GM10266 (cell line): ENCODE data around the gene FAM53B.

Experiments used
- DNase-seq: peaks from one replicate; pipeline ENCODE4 v3.0.0; 2012; ENCODE audit errors: extremely low spot score
- TF ChIP-seq, protein P1 (sequence below): IDR thresholded peaks from 2 replicates; pipeline ENCODE4 v1.5.1; 2012; ENCODE audit warnings: mild to moderate bottlenecking, low read depth; ENCODE audit not compliant: control insufficient read depth, insufficient read depth; ENCODE audit errors: missing control alignments

FAM53B gene

DNA sequence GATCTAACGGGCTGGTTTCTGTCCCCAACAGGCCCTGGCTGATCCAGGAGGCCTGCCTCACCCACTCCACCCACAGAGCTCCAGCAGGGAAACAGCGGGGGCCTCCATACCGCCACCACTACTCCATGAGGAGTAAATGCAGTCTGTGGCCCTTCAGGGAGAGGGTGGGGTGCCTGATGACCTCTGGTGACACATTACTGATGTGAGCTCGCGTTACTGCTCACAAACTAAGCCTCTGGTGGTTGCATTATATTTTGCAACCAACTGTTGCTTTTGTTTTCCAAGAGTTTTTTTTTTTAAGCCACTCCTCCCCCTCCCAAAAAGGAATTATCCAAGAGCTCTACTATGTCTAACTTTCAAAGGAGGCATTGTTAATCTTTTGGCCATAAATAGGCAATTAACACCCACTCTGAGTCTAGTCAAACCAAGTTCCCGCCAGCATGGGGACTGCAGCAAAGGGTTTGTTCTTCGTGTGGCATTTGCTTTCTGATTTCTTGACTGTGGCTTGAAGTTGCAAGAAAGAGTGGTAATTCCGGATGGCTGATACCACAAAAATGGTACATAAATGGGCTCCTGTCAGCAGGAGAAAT is 72.6 kb downstream of the FAM53B start:
- DNase-seq: no peak
- TF ChIP-seq, protein P1, sequence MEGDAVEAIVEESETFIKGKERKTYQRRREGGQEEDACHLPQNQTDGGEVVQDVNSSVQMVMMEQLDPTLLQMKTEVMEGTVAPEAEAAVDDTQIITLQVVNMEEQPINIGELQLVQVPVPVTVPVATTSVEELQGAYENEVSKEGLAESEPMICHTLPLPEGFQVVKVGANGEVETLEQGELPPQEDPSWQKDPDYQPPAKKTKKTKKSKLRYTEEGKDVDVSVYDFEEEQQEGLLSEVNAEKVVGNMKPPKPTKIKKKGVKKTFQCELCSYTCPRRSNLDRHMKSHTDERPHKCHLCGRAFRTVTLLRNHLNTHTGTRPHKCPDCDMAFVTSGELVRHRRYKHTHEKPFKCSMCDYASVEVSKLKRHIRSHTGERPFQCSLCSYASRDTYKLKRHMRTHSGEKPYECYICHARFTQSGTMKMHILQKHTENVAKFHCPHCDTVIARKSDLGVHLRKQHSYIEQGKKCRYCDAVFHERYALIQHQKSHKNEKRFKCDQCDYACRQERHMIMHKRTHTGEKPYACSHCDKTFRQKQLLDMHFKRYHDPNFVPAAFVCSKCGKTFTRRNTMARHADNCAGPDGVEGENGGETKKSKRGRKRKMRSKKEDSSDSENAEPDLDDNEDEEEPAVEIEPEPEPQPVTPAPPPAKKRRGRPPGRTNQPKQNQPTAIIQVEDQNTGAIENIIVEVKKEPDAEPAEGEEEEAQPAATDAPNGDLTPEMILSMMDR: no peak

DNA sequence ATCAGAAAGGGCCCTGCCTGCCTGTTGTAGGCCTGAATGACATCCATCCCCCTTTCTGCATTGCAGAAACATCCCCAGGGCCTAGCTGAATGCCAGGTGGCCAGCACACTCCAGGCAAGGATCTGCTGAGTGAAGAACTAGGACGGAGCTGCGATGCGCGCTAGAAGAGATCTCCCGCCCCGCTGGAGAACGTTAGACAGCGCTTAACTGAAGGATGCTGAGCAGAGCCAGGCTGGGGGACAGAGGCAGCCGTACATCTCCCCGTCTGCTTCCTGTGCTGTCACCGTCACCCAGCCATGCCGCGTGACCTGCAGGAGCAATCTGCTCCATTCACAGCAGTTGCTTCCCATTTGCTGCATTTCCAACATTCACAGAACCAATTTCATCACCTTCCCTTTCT is 73.3 kb downstream of the FAM53B start:
- TF ChIP-seq, protein P1: no peak
- DNase-seq: no peak

DNA sequence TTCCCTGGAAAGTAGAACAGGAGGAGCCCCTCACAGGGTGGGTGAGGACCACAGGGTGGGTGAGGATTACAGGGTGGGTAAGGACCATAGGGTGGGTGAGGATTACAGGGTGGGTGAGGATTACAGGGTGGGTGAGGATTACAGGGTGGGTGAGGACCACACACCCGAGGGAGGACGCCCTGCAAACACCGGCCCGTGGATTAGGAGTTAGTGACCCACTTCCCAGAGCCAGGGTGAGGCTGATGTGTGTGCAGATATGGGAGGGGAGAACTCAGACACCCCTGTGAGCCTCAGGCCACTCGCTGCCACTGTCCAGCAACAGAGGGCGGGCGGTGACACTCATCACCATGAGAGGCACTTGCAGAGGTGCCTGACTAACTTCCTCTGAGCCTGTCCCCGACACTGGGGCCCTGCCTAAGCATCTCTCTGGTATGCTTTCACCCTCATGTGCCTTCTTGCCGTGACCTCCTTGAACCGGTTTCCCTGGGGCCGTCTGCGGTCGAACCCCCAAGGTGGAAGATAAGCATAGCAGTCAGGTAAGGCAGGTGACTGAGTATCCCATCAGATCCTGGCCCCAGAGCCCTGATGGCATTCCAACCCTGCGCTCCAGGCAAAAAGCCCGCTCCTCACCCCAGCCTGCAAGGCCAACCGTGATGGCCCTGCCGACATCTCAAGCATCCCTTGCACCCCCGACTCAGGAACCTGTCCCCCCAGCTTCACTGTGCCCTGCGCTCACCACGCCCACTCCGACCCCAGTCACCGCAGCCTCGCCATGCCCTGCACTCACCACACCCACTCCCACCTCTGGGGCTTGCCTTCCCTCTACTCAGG is 74.1 kb downstream of the FAM53B start:
- TF ChIP-seq, protein P1: no peak
- no peak for DNase-seq

DNA sequence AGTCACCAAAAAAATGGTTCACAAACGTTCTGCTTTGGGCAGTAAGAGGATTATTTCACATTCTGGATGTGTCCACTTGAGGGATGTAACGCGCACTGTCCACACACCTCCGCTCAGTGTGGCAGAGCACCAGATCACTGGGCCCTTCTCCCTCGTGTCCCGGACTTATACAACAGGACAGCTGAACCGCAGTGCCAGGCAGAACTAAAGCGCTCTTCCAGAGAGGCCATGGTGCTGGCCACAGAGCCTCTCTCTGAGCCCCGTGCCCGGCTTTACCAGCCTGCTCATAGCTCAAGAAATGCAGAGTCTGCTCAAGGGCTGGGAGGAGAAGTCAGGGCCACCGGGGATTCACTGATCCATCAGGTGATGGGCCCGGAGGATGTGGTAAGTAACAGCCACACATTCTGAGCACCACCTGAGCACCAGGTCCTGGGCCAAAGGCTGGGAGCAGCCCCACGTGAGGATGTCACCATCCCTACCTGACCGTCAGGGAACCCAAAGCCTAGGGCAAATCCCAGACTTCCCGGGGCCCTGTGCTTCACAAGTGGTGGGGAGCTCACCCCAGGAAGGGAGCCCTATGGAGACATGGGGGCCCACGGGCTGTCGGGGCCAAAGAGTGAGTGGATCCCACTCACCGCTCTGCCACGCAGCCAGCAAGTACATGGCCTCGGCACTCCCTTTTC is 74.9 kb downstream of the FAM53B start:
- TF ChIP-seq, protein P1: no peak
- no peak for DNase-seq

DNA sequence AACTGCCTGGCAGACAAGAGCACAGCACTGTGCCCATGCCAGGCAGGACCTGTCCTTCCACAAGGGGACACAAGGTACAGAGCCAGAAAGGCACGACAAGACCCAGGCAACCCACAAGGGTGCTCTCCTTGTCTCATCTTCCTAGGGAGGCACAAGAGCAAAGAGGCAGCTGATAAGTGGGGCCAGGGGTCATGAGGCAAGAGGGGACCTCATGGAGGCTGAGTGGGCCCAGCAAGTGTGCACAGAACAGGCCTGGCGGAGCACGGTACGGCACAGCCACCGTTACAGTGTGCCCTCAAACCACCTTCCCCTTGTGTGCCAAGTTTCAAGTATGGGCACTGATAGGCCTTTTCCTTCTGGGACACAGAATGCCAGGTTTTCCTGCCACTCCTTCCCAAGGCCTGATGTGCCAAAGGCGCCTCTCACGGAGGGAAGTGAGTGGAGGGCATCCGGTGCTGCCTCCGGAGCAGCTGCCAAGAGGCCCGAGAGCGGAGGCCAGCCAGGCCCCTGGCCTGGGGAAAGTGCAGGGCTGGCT is 75.6 kb downstream of the FAM53B start:
- no peak for DNase-seq
- TF ChIP-seq, protein P1: no peak

DNA sequence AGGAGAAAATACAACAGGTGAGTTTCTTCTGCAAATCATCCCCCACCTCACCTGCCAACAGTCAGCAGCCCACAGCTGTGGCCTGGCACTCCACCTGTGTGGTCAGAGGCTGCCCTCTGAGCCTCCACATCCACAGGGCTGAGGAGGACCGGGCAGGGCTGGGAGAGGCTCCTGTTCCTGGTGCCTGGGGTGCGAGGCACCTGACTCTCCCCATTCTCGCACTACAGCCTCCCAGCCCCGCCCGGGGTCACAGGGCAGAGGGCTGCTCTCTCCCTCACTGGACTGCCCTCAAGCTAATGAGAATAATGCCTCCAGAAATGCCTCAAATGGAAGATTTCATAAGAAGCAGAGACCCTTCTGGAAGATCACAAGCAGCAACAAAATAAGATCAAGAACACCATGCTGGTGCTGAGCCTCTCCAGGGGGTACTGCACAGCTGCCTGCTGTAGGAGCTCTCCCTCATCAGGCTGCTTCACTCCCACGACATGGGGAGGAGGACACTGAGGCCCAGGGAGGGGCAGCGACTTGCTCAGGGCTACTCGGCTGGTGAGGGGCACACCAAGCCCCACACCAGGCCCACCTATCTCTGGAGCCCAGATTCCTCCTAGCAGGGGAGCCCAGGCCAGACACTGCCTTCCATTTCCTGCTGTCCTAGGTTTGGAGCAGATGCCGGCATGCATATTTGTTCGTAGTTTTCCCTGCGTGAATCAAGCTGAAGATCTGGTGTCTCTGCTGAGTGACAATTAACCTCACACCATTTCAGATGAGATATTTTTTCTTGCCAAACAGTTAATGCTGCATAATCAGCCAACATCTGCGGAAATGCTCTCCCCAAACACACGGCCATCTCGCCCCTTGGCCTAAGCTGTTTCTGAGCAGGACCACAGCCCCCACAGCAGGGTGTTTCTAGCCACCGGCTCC is 76.5 kb downstream of the FAM53B start:
- TF ChIP-seq, protein P1: no peak
- no peak for DNase-seq
